Mesendoderm (in vitro differentiated cells): ENCODE measurements around the gene NPAS3.

Experiments
- DNase-seq: peaks from one replicate; pipeline ENCODE4 v3.0.0; 2013
- H2AK5ac ChIP-seq: 2 replicates; pipeline ENCODE4 v1.6.1; 2013; ENCODE audit warnings: low read length, inconsistent platforms
- H2BK120ac ChIP-seq: 2 replicates; pipeline ENCODE4 v1.6.1; 2013; ENCODE audit warnings: low read depth, mild to moderate bottlenecking, low read length, moderate library complexity, mixed read lengths
- H2BK15ac ChIP-seq: replicated peaks from 2 replicates; pipeline ENCODE4 v1.6.1; 2013; ENCODE audit warnings: low read depth, mild to moderate bottlenecking, moderate library complexity
- H2BK5ac ChIP-seq: 2 replicates; pipeline ENCODE4 v1.6.1; 2013; ENCODE audit warnings: low read length, inconsistent platforms
- H3K18ac ChIP-seq: 2 replicates; pipeline ENCODE4 v1.6.1; 2013; ENCODE audit warnings: mild to moderate bottlenecking, low read length, mixed read lengths
- H3K23ac ChIP-seq: one replicate; pipeline ENCODE4 v1.6.1; 2013; ENCODE audit warnings: low read length
- H3K27ac ChIP-seq: 2 replicates; pipeline ENCODE4 v1.5.1; 2013; ENCODE audit warnings: low read depth, mild to moderate bottlenecking, inconsistent platforms, low read length, moderate library complexity
- H3K27me3 ChIP-seq: 2 replicates; pipeline ENCODE4 v1.6.1; 2013; ENCODE audit warnings: low read length, control low read depth, mild to moderate bottlenecking, inconsistent platforms; ENCODE audit not compliant: insufficient read depth, poor library complexity
- H3K36me3 ChIP-seq: 2 replicates; pipeline ENCODE4 v1.6.1; 2013; ENCODE audit warnings: low read length, inconsistent platforms; ENCODE audit not compliant: control insufficient read depth, insufficient read depth
- H3K4ac ChIP-seq: one replicate; pipeline ENCODE4 v1.6.1; 2013; ENCODE audit warnings: low read depth, mild to moderate bottlenecking, low read length, moderate library complexity
- H3K4me1 ChIP-seq: 2 replicates; pipeline ENCODE4 v1.6.1; 2013; ENCODE audit warnings: low read depth, low read length, inconsistent platforms; ENCODE audit not compliant: control insufficient read depth
- H3K4me2 ChIP-seq: 2 replicates; pipeline ENCODE4 v1.6.1; 2013; ENCODE audit warnings: low read length
- H3K4me3 ChIP-seq: 2 replicates; pipeline ENCODE4 v1.5.1; 2013; ENCODE audit warnings: mild to moderate bottlenecking, low read length
- H3K56ac ChIP-seq: one replicate; pipeline ENCODE4 v1.6.1; 2013; ENCODE audit warnings: low read length
- H3K79me1 ChIP-seq: 2 replicates; pipeline ENCODE4 v1.6.1; 2013; ENCODE audit warnings: low read length, inconsistent platforms
- H3K79me2 ChIP-seq: 2 replicates; pipeline ENCODE4 v1.6.1; 2013; ENCODE audit warnings: mild to moderate bottlenecking, low read length; ENCODE audit not compliant: control insufficient read depth, insufficient read depth
- H3K9ac ChIP-seq: 2 replicates; pipeline ENCODE4 v1.6.1; 2013; ENCODE audit warnings: low read length, inconsistent platforms
- H4K5ac ChIP-seq: one replicate; pipeline ENCODE4 v1.6.1; 2013; ENCODE audit warnings: low read length
- H4K8ac ChIP-seq: one replicate; pipeline ENCODE4 v1.6.1; 2013; ENCODE audit warnings: low read depth, mild to moderate bottlenecking, control low read depth, low read length, moderate library complexity
- WGBS: extraction: QIAGEN DNeasy Blood & Tissue Kit; methylation state at CpG from one replicate; pipeline ENCODE4 v1.1.7; 2013; ENCODE audit warnings: low lambda C conversion rate, missing lambda C conversion rate; ENCODE audit not compliant: insufficient coverage; ENCODE audit errors: extremely low coverage; 5-methylcytosine and 5-hydroxymethylcytosine counted together

The NPAS3 gene

DNA sequence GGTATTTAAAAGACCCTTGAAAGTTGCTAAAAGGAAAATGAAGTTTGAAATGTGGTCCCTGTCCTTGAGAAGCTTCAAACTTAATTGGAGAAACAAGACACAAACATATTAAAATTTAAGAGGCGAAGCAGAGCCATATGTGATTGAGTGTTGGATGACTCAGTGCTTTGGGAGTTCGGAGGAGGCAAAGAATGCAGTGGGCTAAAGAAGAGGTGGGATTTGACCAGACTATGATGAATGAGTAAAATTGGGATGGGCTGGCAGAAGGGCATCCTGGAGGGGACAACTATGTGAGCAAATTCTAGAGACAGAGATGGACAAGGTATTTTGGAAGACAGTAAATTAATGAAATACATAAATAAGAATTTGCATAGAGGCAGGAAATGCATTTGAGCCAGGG, 653.6 kb downstream of the NPAS3 start:
- no peaks in the 10 kb centered on the region for H3K79me1 ChIP-seq
- no peaks in the 10 kb centered on the region for H3K36me3 ChIP-seq
- H3K23ac ChIP-seq: no peak overlapping the region
- H3K4me3 ChIP-seq: no peak overlapping the region
- H3K27ac ChIP-seq: no peak overlapping the region
- H2BK120ac ChIP-seq: no peak overlapping the region
- DNase-seq: peak; percentile 39
- WGBS: no CpG with 5 or more reads among the region's 2 CpGs
- H3K4ac ChIP-seq: no peak overlapping the region
- no peak overlapping the region for H2AK5ac ChIP-seq
- no peak overlapping the region for H3K9ac ChIP-seq
- no peak overlapping the region for H3K56ac ChIP-seq
- no peaks in the 10 kb centered on the region for H3K4me1 ChIP-seq
- no peaks in the 10 kb centered on the region for H3K79me2 ChIP-seq
- H3K4me2 ChIP-seq: no peak overlapping the region
- no peak overlapping the region for H3K18ac ChIP-seq
- H2BK5ac ChIP-seq: no peak overlapping the region
- H4K5ac ChIP-seq: no peak overlapping the region
- H3K27me3 ChIP-seq: no peaks in the 10 kb centered on the region
- H2BK15ac ChIP-seq: no peak overlapping the region
- no peak overlapping the region for H4K8ac ChIP-seq

DNA sequence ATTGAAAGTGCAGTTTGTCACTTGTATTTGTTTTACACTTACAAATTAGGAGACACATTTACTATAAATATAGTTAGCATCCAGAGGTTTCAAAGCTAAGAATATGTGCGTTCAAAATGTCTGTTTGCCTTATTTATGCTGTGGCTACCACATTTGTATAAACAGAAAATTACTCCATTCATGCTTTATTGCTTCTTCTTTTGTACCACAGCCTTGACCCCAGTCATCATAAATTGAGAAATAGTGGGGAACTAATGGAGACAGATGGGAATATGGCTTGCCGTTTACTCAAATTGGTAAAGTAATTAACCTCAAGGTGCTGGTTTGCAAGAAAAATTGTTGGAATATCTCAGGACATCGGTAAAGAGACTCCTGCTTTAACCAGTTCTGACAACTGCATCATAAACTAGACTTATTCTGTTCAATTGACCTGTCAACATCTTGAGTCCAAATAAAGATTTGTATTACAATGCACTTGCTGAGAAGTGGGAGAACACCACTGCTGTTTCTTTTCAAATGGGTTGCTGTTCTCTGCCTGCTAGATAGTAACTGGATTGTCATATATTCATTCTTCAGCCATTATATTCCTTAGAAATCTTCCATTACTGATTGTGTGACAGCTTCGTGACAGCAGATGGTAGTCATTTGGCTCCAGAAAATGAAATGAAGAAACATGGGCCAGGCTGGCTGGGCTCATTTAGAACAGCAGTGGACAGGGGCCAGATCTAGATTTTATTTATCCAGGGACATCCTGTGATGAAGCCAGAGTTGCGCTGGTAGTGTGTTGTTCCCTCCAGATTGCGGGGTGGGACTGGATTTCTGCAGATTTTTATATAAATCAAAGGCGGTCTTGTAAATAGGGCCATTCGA, 657.8 kb downstream of the NPAS3 start:
- WGBS: no CpG with 5 or more reads among the region's 8 CpGs
- H3K27ac ChIP-seq: no peak overlapping the region

DNA sequence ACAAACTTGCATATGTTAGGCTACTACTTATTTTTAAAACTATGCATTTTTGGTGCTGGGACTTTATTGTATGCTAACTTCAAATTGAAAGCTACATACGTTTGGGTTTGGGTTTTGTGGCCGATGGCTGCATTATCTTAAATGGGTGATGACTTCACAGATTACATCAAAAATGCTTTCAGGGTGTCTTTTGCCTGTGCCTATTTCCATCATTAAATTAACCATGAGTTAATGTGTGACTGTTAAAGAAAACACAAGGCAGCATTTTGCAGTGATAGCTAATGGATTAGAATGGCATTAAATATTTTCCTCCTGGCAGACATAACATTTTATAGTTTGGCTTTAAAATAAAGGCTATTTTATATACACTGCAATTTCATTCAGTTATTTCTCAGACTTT, 659.9 kb downstream of the NPAS3 start:
- Histone ChIP-seq H3K79me2 (no peaks in the 10 kb centered on the region), H3K79me1 (no peaks in the 10 kb centered on the region), H2BK15ac (no peak overlapping the region), H3K56ac (no peak overlapping the region), H3K23ac (no peak overlapping the region), H3K18ac (no peak overlapping the region), H2BK5ac (no peak overlapping the region), H2BK120ac (no peak overlapping the region), H3K36me3 (no peaks in the 10 kb centered on the region), H3K27me3 (no peaks in the 10 kb centered on the region), H3K9ac (no peak overlapping the region), H3K4ac (no peak overlapping the region), H3K4me3 (no peak overlapping the region), H4K5ac (no peak overlapping the region), H3K4me2 (no peak overlapping the region), H3K27ac (no peak overlapping the region), H2AK5ac (no peak overlapping the region), H3K4me1 (no peaks in the 10 kb centered on the region), H4K8ac (no peak overlapping the region)
- no peak for DNase-seq
- WGBS: no CpG with 5 or more reads among the region's 2 CpGs

More for the DNA sequence above, 657.8 kb downstream of the NPAS3 start:
- Histone ChIP-seq H3K23ac (no peak overlapping the region), H2BK15ac (no peak overlapping the region), H4K5ac (no peak overlapping the region), H4K8ac (no peak overlapping the region), H3K4ac (no peak overlapping the region), H3K79me2 (no peaks in the 10 kb centered on the region), H3K4me2 (no peak overlapping the region), H3K9ac (no peak overlapping the region), H2BK120ac (no peak overlapping the region), H3K27me3 (no peaks in the 10 kb centered on the region), H3K56ac (no peak overlapping the region), H3K79me1 (no peaks in the 10 kb centered on the region), H3K4me1 (no peaks in the 10 kb centered on the region), H2BK5ac (no peak overlapping the region), H3K4me3 (no peak overlapping the region), H3K18ac (no peak overlapping the region), H2AK5ac (no peak overlapping the region), H3K36me3 (no peaks in the 10 kb centered on the region)
- DNase-seq: no peak

DNA sequence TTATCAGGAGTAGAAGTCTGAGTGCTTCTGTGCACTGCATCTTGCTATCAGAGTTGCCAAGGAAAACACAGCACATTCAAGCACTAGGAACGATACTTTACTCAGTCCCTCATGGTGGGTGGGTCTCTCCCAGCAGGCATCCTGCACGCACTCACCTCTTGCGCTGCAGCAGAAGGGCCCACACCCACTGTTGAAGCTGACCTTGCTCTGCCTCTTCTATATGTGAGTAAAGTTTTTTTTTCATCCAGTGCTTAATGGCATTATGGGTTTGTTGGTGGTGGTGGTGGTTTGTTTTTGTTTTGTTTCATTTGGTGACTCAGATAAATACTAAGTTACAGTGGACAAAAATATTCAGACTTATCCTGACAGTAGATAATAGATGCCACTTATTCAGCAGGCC, 663.7 kb downstream of the NPAS3 start:
- Histone ChIP-seq H3K79me1 (no peaks in the 10 kb centered on the region), H3K9ac (no peak overlapping the region), H2BK15ac (no peak overlapping the region), H3K27ac (no peak overlapping the region), H3K79me2 (no peaks in the 10 kb centered on the region), H2BK5ac (no peak overlapping the region), H4K5ac (no peak overlapping the region), H3K4me1 (no peaks in the 10 kb centered on the region), H2BK120ac (no peak overlapping the region), H3K23ac (no peak overlapping the region), H3K4me2 (no peak overlapping the region), H3K18ac (no peak overlapping the region), H3K27me3 (no peaks in the 10 kb centered on the region), H4K8ac (no peak overlapping the region), H2AK5ac (no peak overlapping the region), H3K4me3 (no peak overlapping the region), H3K4ac (no peak overlapping the region), H3K56ac (no peak overlapping the region), H3K36me3 (no peaks in the 10 kb centered on the region)
- no peak for DNase-seq
- WGBS: no CpG with 5 or more reads among the region's 3 CpGs

DNA sequence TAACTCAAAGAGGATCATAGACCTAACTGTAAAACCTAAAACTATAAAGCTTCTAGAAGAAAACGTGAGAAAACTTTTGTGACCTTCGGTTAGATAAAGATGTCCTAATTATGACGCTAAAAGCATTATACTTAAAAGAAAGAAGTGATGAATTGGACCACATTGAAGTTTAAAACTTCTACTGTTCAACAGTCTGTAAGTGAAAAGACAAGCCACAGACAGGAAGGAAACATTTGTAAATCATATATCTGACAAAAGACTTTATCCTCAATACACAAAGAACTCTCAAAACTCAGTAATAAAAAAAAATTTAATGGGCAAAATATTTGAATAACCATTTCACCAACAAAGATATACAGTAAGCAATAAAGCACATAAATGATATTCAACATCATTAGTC, 667.9 kb downstream of the NPAS3 start:
- no peak overlapping the region for H2BK120ac ChIP-seq
- H3K36me3 ChIP-seq: no peaks in the 10 kb centered on the region
- H4K8ac ChIP-seq: no peak overlapping the region
- no peak overlapping the region for H2AK5ac ChIP-seq
- no peaks in the 10 kb centered on the region for H3K79me2 ChIP-seq
- no peak overlapping the region for H3K18ac ChIP-seq
- H4K5ac ChIP-seq: no peak overlapping the region
- no peak overlapping the region for H2BK15ac ChIP-seq
- no CpG with 5 or more reads among the region's 3 CpGs for WGBS
- H3K23ac ChIP-seq: no peak overlapping the region
- no peak overlapping the region for H2BK5ac ChIP-seq
- no peak overlapping the region for H3K56ac ChIP-seq
- no peaks in the 10 kb centered on the region for H3K79me1 ChIP-seq
- H3K27ac ChIP-seq: no peak overlapping the region
- H3K9ac ChIP-seq: no peak overlapping the region
- no peak overlapping the region for H3K4me2 ChIP-seq
- H3K4me3 ChIP-seq: no peak overlapping the region
- H3K4ac ChIP-seq: no peak overlapping the region
- no peaks in the 10 kb centered on the region for H3K27me3 ChIP-seq
- H3K4me1 ChIP-seq: no peaks in the 10 kb centered on the region
- DNase-seq: no peak

DNA sequence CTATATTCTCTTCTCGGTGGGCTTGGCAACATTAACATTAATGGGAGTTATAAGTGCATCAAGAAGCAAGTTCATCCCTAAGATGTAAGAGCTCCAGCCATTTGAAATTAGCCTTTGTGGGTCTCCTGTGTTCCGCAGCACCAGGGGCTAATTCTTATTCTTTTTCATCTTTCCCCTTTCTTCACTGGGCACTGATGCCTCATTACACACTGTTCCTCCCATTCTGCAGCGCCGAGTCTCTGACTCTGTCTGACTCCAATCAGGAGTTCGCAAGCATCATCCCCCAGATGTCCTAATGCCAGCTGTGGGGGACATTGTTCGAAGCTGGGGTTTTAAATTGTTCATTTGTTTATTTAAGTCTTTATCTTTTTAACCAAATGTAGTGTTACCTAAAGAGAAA, 670.9 kb downstream of the NPAS3 start:
- Histone ChIP-seq H3K18ac (no peak overlapping the region), H3K56ac (no peak overlapping the region), H4K5ac (no peak overlapping the region), H2BK15ac (no peak overlapping the region), H3K4me3 (no peak overlapping the region), H3K27ac (no peak overlapping the region), H3K4ac (no peak overlapping the region), H3K79me2 (no peaks in the 10 kb centered on the region), H2BK5ac (no peak overlapping the region), H3K36me3 (no peaks in the 10 kb centered on the region), H2AK5ac (no peak overlapping the region), H3K27me3 (no peaks in the 10 kb centered on the region), H3K4me1 (no peaks in the 10 kb centered on the region), H3K23ac (no peak overlapping the region), H3K9ac (no peak overlapping the region), H4K8ac (no peak overlapping the region), H2BK120ac (no peak overlapping the region), H3K79me1 (no peaks in the 10 kb centered on the region), H3K4me2 (no peak overlapping the region)
- DNase-seq: no peak
- WGBS: no CpG with 5 or more reads among the region's 6 CpGs
